ENCODE results near the gene GATD1.

DNA sequence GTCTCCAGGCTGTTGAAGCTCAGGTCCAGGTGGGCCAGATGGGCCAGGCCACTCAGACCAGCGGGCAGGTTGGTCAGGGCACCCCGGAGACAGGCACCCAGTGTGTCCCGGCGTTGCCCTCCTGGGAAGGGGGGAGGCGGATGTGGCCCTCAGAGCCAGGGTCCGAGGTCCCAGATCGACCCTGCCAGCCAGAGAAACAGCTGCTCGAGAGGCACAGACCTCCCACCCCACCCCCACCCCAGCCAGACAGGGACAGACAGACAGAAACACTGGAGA, 26.1 kb upstream of the GATD1 start:
- TF ChIP-seq, protein P1, sequence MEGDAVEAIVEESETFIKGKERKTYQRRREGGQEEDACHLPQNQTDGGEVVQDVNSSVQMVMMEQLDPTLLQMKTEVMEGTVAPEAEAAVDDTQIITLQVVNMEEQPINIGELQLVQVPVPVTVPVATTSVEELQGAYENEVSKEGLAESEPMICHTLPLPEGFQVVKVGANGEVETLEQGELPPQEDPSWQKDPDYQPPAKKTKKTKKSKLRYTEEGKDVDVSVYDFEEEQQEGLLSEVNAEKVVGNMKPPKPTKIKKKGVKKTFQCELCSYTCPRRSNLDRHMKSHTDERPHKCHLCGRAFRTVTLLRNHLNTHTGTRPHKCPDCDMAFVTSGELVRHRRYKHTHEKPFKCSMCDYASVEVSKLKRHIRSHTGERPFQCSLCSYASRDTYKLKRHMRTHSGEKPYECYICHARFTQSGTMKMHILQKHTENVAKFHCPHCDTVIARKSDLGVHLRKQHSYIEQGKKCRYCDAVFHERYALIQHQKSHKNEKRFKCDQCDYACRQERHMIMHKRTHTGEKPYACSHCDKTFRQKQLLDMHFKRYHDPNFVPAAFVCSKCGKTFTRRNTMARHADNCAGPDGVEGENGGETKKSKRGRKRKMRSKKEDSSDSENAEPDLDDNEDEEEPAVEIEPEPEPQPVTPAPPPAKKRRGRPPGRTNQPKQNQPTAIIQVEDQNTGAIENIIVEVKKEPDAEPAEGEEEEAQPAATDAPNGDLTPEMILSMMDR (IDR thresholded peaks at IDR 0.05): no peak
- TF ChIP-seq EZH2 (IDR thresholded peaks at IDR 0.05; ENCODE audit: borderline replicate concordance, insufficient read depth, low read depth, low read length, poor library complexity, severe bottlenecking): no peak
